ACHN (cell line): ENCODE measurements around the gene CYB561.

Experiments
- DNase-seq: peaks from one replicate; pipeline ENCODE4 v3.0.0-alpha.2; 2015
- in situ Hi-C: cut with HindIII; loops from 2 replicates; pipeline ENCODE4 v1.10.0; 2017; ENCODE audit warnings: low sequenced_read_pairs, low pct_ligation_motif_present, low pct_unique_long_range_greater_than_20kb

Gene CYB561

DNA sequence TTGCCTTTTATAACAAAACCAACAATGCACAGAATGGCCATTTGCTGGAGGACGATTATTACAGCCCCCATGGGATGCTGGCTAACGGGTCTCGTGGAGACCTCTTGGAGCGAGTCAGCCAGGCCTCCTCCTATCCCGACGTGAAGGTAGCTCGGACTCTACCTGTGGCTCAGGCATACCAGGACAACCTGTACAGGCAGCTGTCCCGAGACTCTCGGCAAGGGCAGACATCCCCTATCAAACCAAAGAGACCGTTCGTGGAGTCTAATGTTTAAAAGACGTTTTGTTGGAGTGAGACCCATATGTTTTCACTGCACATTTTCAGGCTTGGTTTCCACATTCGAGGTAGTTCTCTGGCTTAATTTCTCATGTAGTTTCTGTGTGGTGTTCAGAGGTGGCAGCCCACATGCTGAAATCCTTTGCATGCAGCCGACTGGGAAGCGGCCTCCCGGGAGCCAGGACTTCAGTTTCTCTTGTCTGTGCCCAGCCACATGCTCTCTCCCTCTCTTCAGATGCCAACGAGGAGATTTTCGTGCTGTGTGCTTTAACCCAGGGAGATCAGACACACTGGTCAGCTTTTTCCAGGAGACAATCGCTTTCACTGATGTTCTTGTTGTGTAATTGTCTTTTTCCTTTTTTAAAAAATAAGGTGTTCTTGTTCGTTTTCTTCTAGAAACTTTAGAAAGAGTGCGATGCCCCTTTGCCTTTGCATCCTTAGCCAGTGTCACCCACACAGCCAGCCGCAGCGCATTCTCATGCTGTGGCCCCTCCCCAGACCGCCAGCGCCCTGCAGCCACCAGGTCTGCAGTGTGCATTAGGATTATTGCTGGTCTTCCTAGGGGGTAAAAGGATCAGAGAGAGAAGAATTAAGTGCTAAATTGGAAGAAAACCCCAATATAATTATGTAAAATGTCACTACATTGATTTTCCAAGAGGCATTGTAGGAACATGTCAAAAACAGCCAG lies 24.1 kb downstream of the CYB561 start:
- in situ Hi-C loops, result loop anchor here (25.0 kb wide), 1 partner anchor 435 kb away; no protein-coding TSS in a partner anchor
- DNase-seq, result no peak

DNA sequence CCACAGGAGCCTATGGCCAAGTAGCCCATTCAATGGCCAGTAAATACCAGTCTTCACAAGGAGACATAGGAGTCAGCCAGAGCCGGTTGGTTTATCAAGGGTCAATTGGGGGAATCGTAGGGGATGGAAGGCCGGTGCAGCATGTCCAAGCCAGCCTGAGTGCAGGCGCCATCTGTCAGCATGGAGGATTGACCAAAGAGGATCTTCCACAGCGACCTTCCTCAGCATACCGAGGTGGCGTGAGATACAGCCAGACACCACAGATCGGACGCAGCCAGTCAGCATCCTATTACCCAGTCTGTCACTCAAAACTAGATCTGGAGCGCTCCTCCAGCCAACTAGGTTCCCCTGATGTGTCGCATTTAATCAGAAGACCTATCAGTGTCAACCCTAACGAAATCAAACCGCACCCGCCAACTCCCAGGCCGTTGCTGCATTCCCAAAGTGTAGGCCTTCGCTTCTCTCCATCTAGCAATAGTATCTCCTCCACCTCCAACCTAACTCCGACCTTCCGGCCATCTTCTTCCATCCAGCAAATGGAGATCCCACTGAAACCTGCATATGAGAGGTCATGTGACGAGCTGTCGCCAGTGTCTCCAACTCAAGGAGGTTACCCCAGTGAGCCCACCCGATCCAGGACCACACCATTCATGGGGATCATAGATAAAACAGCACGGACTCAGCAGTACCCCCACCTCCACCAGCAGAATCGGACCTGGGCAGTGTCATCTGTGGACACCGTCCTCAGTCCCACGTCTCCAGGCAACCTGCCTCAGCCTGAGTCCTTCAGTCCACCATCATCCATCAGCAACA lies 25.0 kb downstream of the CYB561 start:
- in situ Hi-C loops, result loop anchor here (25.0 kb wide), 1 partner anchor 434 kb away; no protein-coding TSS in a partner anchor
- no peak for DNase-seq

DNA sequence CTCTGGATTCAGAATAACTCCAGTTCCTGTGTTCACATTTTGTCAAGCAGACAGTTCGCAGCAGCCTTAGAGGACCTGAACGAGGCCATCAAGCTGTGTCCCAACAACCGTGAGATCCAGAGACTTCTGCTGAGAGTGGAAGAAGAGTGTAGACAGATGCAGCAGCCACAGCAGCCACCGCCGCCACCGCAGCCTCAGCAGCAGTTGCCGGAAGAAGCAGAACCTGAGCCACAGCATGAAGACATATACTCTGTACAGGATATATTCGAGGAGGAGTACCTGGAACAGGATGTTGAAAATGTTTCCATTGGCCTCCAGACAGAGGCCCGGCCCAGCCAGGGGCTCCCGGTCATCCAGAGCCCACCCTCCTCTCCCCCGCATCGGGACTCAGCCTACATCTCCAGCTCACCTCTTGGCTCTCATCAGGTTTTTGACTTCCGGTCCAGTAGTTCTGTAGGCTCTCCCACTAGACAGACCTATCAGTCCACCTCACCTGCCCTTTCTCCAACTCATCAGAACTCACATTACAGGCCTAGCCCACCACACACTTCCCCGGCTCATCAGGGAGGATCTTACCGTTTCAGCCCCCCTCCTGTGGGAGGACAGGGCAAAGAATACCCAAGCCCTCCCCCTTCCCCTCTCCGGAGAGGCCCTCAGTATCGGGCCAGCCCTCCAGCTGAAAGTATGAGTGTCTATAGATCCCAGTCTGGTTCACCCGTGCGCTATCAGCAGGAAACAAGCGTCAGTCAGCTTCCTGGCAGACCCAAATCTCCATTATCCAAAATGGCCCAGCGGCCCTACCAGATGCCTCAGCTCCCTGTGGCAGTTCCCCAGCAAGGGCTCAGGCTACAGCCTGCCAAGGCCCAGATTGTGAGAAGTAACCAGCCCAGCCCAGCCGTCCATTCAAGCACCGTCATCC lies 25.9 kb downstream of the CYB561 start:
- in situ Hi-C loops, result loop anchor here (25.0 kb wide), 1 partner anchor 433 kb away; no protein-coding TSS in a partner anchor

DNA sequence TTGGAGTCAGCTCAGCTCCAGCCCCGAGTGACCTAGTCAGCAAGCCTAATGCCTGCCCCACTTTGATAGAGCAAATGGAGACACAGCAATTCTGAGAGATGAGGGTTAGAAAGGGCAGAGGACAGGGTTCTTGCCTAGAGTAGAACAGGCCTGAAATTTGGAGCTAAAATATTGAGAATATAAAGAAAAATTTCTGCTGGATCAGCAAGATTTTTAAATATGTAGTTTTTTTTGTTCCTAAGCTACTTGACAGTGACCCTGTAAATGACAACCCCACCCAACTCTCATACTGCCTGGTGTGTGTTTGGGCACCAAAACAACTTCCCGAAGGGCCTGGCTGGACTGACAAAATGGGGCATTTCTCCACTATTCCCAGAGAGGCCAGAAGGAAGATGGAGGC lies 26.7 kb downstream of the CYB561 start:
- in situ Hi-C loops, result loop anchor here (25.0 kb wide), 1 partner anchor 432 kb away; no protein-coding TSS in a partner anchor
- DNase-seq, result no peak

More for the DNA sequence above, 25.9 kb downstream of the CYB561 start:
- no peak for DNase-seq

DNA sequence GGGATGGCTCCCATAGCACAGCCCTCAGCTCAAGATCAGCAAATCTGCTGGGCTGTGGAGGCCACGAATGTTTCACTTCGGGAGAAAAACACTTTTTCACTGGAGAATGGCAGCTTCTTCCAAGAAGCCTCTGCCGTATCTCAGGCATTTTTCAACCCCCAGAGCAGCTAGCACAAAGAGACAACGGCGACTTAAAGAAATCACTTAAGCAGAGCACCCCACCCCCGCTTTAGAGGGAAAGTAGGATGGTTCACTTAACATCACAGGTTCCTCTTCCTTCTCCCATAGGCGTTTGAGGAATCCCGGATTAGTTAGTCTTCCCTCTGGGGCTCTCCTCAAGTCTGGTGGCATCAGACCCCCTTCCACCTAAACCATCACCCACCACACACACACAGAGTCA lies 27.6 kb downstream of the CYB561 start:
- in situ Hi-C loops, result loop anchor here (25.0 kb wide), 1 partner anchor 431 kb away; no protein-coding TSS in a partner anchor

DNA sequence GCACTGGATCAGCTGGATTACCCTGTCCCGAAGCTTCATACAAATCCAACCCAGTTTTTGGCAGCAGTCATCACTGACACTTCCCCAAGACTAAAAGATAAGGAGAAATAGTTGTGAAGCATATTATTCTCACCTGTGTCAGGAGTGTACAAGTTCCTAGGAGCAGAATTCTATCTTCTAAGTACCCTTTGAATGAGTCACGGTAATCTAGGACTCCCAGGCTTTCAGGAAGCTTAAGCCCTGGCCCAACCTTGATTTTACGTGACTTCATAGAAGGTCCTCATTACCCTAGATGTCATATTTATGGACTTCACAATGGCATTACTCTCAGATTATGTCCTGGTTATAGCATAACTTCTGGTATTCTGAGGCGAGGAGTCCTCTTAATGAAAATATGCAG lies 31.9 kb downstream of the CYB561 start:
- no peak for DNase-seq
- in situ Hi-C loops, result loop anchor here (25.0 kb wide), 1 partner anchor 427 kb away; no protein-coding TSS in a partner anchor

More for the DNA sequence above, 27.6 kb downstream of the CYB561 start:
- DNase-seq, result no peak

DNA sequence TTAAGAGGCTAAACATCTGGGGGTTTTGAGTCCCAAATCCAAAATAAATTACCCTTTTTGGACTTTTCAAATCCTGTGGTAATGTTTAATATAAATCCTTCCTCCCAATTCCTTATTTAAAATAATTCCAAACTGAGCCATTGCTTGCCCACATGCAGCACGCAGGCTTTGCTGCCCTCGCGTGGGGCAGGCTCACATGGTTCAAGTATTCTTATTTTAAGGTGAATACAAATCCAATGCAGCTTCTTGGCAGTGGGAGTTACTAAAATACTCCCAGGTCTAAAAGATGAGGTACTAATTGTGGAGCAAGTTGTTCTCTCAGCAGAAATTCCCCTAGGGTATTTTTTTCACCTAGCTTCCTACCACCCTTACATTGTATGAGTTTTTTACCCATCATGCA lies 33.0 kb downstream of the CYB561 start:
- in situ Hi-C loops, result loop anchor here (25.0 kb wide), 1 partner anchor 426 kb away; no protein-coding TSS in a partner anchor
- no peak for DNase-seq

DNA sequence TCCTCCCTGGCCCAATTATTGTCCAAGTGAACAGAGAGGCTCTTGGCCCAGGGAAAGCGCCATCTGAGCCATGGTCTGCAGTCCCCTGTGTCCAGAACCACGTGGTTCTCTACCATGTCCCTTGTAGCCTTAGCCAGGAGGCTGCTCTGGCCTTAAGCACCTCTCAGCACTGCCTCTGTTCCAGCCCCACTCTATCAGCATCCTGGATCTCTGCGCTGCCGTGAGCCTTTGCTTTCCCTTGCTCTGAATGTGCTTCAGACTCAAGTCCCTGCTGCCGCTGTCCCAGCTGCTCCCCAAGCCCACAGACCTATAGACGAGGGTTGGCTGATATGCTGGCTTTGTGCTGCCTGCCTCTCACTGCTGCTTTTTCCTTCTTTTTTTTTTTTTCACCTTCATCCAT lies 33.9 kb downstream of the CYB561 start:
- in situ Hi-C loops, result loop anchor here (25.0 kb wide), 1 partner anchor 425 kb away; no protein-coding TSS in a partner anchor
- no peak for DNase-seq

DNA sequence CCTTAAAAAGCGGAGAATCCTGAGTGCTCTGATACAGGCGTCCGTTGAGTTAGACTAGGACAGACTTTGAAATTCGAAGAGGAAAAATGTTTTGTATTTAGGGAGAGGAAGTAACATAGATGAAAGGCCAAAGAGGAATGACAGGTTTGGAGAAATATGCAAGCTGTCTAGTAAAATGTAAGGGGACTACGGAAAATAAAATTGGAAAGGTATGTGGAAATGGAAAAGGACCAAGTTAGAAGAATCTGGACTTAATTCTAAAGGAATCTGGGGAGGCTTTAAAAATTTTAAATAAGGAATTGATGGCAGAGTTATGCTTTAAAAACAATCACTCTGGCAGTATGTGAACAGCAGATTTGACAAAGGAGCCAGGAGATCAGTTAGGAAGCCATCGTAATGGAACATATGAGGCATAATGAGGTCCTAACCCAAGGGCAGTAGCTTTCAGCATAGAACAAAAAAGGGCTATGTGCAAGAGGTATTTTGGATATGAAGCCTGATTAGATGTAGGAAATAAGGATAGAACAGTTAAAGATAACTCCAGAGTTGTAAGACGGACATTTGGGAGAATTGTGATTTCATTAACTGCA lies 38.3 kb downstream of the CYB561 start:
- in situ Hi-C loops, result loop anchor here (25.0 kb wide), 1 partner anchor 421 kb away; no protein-coding TSS in a partner anchor
- no peak for DNase-seq

DNA sequence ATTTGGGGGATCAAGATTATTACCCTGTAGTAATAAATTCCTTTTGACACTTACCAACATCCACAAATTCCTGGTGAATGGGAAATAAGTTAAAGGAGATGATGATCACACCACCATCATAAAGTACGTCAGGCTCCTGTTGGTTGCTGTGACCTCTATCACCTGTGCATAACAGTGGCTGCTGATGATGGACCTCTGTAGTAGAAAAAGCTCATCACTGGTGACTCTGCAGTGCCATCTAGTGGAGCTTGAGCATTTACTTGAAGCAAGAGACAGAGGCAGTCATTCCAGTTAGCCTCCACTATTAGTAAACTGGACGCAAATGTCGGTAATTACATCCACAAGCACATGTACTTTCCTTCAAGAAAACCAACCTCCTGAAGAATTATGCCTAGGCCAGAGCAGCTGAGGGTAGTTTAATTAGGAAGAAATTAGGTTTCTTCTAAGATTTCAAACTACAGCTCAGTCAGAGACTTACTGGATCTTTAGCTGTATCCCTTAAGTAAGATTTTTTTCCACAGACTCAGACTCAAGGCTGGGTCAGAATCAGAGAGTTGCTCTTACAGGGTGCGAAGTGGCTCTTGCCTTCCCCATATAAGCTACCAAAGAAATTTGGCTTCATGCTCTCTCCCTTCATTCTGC lies 39.3 kb downstream of the CYB561 start:
- in situ Hi-C loops, result loop anchor here (25.0 kb wide), 1 partner anchor 420 kb away; no protein-coding TSS in a partner anchor
- DNase-seq, result peak; percentile 90

DNA sequence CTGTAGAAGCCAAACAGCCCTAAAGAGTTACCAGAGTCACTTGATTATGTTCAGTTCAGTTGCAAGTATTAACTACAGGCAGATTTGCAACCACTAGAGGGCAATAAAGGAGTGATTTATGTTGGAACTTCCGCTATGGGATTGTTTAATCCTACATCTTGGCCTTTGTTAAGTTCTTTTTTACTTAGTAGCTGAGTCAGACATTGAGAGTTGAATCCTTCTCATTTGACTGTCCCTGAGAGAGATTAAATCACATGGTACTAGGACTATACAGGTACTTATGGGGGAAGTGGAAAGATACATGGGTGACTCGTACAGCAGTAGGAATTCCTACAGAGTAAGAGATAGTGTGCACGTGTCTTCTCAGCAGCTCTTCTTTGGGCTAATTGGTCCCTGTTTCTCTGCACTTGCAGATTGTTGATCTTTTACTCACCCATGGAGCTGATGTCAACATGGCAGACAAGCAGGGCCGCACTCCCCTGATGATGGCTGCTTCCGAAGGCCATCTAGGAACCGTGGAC lies 40.3 kb downstream of the CYB561 start:
- DNase-seq, result peak; percentile 68
- in situ Hi-C loops, result loop anchor here (25.0 kb wide), 1 partner anchor 418 kb away; no protein-coding TSS in a partner anchor

DNA sequence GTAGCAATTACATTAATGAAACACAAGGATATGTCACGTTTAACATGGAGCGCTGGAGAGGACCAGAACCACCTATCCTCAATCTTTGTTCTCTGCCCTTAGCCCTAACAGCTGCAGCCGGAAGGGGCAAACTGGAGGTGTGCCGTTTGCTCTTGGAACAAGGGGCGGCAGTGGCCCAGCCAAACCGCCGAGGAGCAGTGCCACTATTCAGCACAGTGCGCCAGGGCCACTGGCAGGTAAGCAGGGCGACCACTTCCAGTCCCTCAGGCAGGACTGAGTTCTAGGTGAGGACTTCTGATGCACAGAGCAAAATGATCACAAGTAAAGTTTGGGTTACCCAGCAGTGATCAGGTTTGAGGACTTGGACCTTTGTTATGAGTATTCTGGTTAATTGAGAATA lies 41.1 kb downstream of the CYB561 start:
- in situ Hi-C loops, result loop anchor here (25.0 kb wide), 1 partner anchor 418 kb away; no protein-coding TSS in a partner anchor
- DNase-seq, result no peak

DNA sequence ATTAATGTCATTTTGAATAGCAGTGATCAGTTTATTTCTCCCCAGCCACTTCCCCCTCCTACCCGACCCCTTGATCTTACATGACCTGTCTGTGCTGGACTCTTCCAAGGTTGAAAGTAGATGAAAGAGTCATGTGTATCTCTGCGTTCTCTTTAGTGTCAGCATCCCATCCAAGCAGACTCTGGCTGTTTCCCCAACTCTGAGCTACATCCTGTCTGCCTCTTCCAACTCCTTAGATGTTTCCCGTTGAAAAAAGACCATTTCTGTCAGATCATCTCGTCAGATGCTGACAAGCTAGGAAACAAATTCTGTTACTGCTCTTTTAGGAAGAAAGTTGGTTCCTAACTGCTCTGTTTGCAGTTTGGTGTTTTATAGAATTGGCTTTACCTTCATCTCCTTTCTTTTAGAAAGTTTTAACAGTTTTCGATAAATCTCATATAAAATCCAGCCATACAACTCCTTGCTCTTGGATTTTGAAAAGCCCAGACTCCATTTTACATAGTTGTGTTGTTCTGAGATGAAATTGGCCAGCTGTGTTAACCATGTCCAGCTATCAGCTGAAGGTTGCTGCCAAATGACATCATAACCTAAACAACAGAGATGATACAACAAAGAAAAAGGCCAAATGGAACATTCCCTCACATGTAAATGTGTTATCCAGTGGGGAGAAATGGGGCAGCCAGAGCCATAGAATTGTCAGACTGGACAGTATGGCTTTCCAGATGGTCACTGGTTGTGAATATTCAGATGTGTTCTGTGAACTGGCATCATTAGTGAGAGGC lies 43.5 kb downstream of the CYB561 start:
- no peak for DNase-seq
- in situ Hi-C loops, result loop anchor here (25.0 kb wide), 1 partner anchor 415 kb away; no protein-coding TSS in a partner anchor

DNA sequence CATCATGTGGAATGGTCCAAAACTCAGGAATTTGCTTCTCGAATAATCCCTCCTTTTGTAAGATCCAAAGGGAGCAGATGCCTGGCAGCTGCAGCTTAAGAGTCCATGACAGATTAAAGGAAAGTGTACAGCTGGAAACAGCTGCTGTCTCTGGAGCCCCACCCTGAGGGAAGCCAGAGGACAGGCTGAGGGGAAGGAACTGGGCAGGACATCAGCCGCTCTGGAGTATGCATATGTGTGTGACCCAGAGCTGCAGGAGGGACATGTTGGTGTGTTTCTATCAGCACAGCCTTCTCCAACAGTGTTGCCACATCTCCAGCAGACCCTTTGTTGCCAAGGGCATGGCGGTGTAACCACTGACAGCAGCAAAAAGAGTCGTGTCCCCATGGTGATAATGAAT lies 46.2 kb downstream of the CYB561 start:
- in situ Hi-C loops, result loop anchor here (25.0 kb wide), 1 partner anchor 413 kb away; no protein-coding TSS in a partner anchor
- DNase-seq, result no peak

DNA sequence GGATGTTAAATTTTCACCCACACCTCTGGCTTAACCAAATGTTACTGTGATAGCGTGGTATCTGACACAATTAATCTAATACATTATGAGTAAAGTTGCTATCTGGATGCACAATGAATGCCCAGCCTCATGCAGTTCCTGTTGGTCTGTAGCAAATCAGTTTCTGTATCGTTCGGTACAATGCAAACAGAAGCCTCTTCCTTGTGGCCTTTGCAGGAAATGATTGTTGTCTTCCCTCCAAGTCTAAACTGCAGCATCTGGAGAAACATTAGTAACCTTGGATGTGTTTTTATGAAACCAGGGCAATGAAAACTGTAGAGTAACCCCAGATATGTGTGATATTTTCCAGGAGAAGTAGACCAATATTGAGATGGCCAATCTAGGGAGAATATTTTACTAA lies 46.8 kb downstream of the CYB561 start:
- in situ Hi-C loops, result no loop called here
- DNase-seq, result no peak

DNA sequence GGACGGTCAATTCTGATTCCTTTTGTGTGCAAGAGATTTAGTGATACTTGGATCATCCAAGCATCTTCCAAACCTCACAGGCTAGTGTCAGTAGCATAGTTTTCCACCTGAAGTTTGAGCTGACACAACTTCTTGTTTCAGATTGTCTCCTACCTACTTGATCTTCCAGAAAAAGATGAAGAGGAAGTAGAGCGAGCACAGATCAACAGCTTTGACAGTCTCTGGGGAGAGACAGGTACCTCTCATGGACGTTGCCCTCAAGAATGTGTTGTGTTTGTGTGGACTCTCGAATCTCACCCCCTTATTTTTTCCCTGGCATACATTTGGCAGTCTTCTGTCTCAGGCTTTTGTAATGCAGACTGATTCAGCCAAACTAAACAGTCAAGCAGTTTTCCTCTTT lies 47.4 kb downstream of the CYB561 start:
- in situ Hi-C loops, result no loop called here
- DNase-seq, result no peak
